ENCODE data around the gene PRPS1L1. TPM values are rescaled to one million over a fixed set of nuclear protein-coding genes. Genes with fewer than 3 reads are reported as not detected.

PRPS1L1 gene
- total and polyA plus RNA-seq, 2 of the 8 experiments (the other 6 are each of a cell fraction or from before 2014, with no cell fraction given), result not detected

GRCh38 chr7:17986851-17987250, 40.8 kb downstream of the PRPS1L1 start (continued):
- no peak for TF ChIP-seq CHD7 (IDR thresholded peaks at IDR 0.05; ENCODE audit: insufficient replicate concordance, low read length)
- no peak for TF ChIP-seq TBP (IDR thresholded peaks at IDR 0.05; ENCODE audit: low read depth, low read length)
- no peak for TF ChIP-seq TAF1 (IDR thresholded peaks at IDR 0.05; ENCODE audit: low read depth, low read length)
- TF ChIP-seq CHD2 (IDR thresholded peaks at IDR 0.05; ENCODE audit: low read length), result no peak
- TF ChIP-seq SIN3A (conservative IDR thresholded peaks at IDR 0.05 in 1 of 2, IDR thresholded peaks at IDR 0.05 in 1 of 2; ENCODE audit: low read depth in 1 of 2, low read length in 2 of 2), result no peak
- no peak for TF ChIP-seq TAF7 (optimal IDR thresholded peaks at IDR 0.05; ENCODE audit: borderline replicate concordance, low read depth, low read length)
- no peak for TF ChIP-seq HDAC2 (IDR thresholded peaks at IDR 0.05; ENCODE audit: borderline replicate concordance in 1 of 2, low read depth in 2 of 2, low read length in 2 of 2)
- TF ChIP-seq CTCF (IDR thresholded peaks at IDR 0.05; ENCODE audit: control extremely low read depth in 1 of 3, insufficient read depth in 1 of 3, low read depth in 1 of 3, low read length in 3 of 3), result no peak
- TF ChIP-seq TCF12 (IDR thresholded peaks at IDR 0.05; ENCODE audit: low read depth, low read length), result no peak
